ENCODE results near the gene BLNK. TPM values are rescaled to one million over a fixed set of nuclear protein-coding genes. Genes with fewer than 3 reads are reported as not detected.

The BLNK gene
- total RNA-seq, 1 experiment from 2014 or later, result not detected

GRCh38 chr10:96266118-96266770 is 5.1 kb downstream of the BLNK start:
- Histone ChIP-seq H3K9me3 (ENCODE audit: low read depth, low read length, poor library complexity, severe bottlenecking) (no peaks in the 10 kb centered on the region), H3K4me3 (ENCODE audit: low read depth, low read length, poor library complexity, severe bottlenecking) (no peak overlapping the region), H3K36me3 (ENCODE audit: insufficient read depth, low read length, poor library complexity, severe bottlenecking) (no peaks in the 10 kb centered on the region), H3K4me1 (ENCODE audit: insufficient read depth, low read length, poor library complexity, severe bottlenecking) (no peaks in the 10 kb centered on the region), H3K27me3 (replicated peaks; ENCODE audit: insufficient read depth, low read depth, low read length, poor library complexity) (no peaks in the 10 kb centered on the region), H3K27ac (ENCODE audit: low read depth, low read length, poor library complexity, severe bottlenecking) (no peak overlapping the region)
- BruUV-seq (replicated peaks), result no TSS peak
- TF ChIP-seq EZH2 (IDR thresholded peaks at IDR 0.05; ENCODE audit: borderline replicate concordance, low read depth, low read length, poor library complexity, severe bottlenecking) (no peak), CTCF (conservative IDR thresholded peaks at IDR 0.05; ENCODE audit: low read depth, low read length) (no peak)
- ChIA-PET POLR2A (ENCODE audit: low non-redundant PET) (no interaction called here), CTCF (no interaction called here)
- intact Hi-C loops (cut with micrococcal nuclease; ENCODE audit: unreplicated experiment), result no loop called here
- DNase-seq (ENCODE audit: low spot score), result no peak

GRCh38 chr10:96264938-96265337 is 6.4 kb downstream of the BLNK start:
- no peak for DNase-seq (ENCODE audit: low spot score)
- Histone ChIP-seq H3K4me1 (ENCODE audit: insufficient read depth, low read length, poor library complexity, severe bottlenecking) (no peaks in the 10 kb centered on the region), H3K4me3 (ENCODE audit: low read depth, low read length, poor library complexity, severe bottlenecking) (no peak overlapping the region), H3K27ac (ENCODE audit: low read depth, low read length, poor library complexity, severe bottlenecking) (no peak overlapping the region), H3K36me3 (ENCODE audit: insufficient read depth, low read length, poor library complexity, severe bottlenecking) (no peaks in the 10 kb centered on the region), H3K27me3 (replicated peaks; ENCODE audit: insufficient read depth, low read depth, low read length, poor library complexity) (no peaks in the 10 kb centered on the region), H3K9me3 (ENCODE audit: low read depth, low read length, poor library complexity, severe bottlenecking) (no peaks in the 10 kb centered on the region)
- POLR2A ChIA-PET (ENCODE audit: low non-redundant PET), result no interaction called here
- CTCF ChIA-PET, result no interaction called here
- intact Hi-C loops (cut with micrococcal nuclease; ENCODE audit: unreplicated experiment), result no loop called here
- no TSS peak for BruUV-seq (replicated peaks)
- no peak for TF ChIP-seq EZH2 (IDR thresholded peaks at IDR 0.05; ENCODE audit: borderline replicate concordance, low read depth, low read length, poor library complexity, severe bottlenecking)
- no peak for TF ChIP-seq CTCF (conservative IDR thresholded peaks at IDR 0.05; ENCODE audit: low read depth, low read length)

- BruUV-seq (replicated peaks), result no TSS peak
- CTCF ChIA-PET, result no interaction called here
- POLR2A ChIA-PET (ENCODE audit: low non-redundant PET), result no interaction called here
- no peaks in the 10 kb centered on the region for H3K4me1 ChIP-seq (ENCODE audit: insufficient read depth, low read length, poor library complexity, severe bottlenecking)
- TF ChIP-seq CTCF (conservative IDR thresholded peaks at IDR 0.05; ENCODE audit: low read depth, low read length), result no peak
- no peak for TF ChIP-seq EZH2 (IDR thresholded peaks at IDR 0.05; ENCODE audit: borderline replicate concordance, low read depth, low read length, poor library complexity, severe bottlenecking)
- no peaks in the 10 kb centered on the region for H3K9me3 ChIP-seq (ENCODE audit: low read depth, low read length, poor library complexity, severe bottlenecking)
- H3K27ac ChIP-seq (ENCODE audit: low read depth, low read length, poor library complexity, severe bottlenecking), result no peak overlapping the region
- H3K36me3 ChIP-seq (ENCODE audit: insufficient read depth, low read length, poor library complexity, severe bottlenecking), result no peaks in the 10 kb centered on the region
- no peak overlapping the region for H3K4me3 ChIP-seq (ENCODE audit: low read depth, low read length, poor library complexity, severe bottlenecking)
- H3K27me3 ChIP-seq (replicated peaks; ENCODE audit: insufficient read depth, low read depth, low read length, poor library complexity), result no peaks in the 10 kb centered on the region
- intact Hi-C loops (cut with micrococcal nuclease; ENCODE audit: unreplicated experiment), result no loop called here
- DNase-seq (ENCODE audit: low spot score), result no peak
These were observed 7.7 kb downstream of the BLNK start for GRCh38 chr10:96263669-96264068.

Data from A673 (cell line).